ENCODE results near the gene FDXACB1.
A peak's percentile ranks its signal among the peaks of the same experiment; 100 is the strongest.

- TF ChIP-seq POLR2A (IDR thresholded peaks at IDR 0.05) (peak in 1 of 4 donors; percentile 44), CTCF (IDR thresholded peaks at IDR 0.05) (peak in 5 of 6 experiments; percentile 25 to 65 (median 43))
Observed at GRCh38 chr11:111870886-111871692, 7.9 kb downstream of the FDXACB1 start, which contains the start of gene ALG9.
